GM18511 (cell line): ENCODE data around the gene RPH3AL.
"Not testable (repeated sequence)": the region's sequence is repeated elsewhere in the genome, so short reads cannot be mapped to it uniquely, and the experiment has no call there.

ENCODE experiments used
- ATAC-seq: cut with Tn5 transposase; IDR thresholded peaks from one replicate; pipeline ENCODE4 v1.9.1; 2021; ENCODE audit warnings: mild to moderate bottlenecking, moderate library complexity; ENCODE audit not compliant: unreplicated experiment

Gene RPH3AL

DNA sequence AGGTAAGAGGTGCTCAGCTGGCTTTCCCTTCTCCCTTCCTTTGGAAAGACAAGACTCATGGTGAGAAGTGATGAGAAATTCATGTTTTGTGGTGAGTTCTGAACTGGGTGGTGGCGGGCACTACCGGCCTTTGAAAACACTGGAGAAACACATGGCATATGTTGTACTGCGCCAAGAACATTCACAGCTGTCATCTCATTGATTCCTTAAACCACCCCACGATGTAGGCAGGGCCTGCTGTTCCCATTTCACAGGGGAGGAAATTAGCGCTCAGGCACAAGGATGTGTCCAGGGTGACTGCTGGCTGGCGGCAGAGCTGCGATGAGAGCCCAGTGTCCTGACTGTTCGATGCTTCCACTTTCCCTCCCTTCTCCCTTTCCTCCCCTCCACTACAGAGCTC is 169.6 kb downstream of the RPH3AL start:
- no peak for ATAC-seq

DNA sequence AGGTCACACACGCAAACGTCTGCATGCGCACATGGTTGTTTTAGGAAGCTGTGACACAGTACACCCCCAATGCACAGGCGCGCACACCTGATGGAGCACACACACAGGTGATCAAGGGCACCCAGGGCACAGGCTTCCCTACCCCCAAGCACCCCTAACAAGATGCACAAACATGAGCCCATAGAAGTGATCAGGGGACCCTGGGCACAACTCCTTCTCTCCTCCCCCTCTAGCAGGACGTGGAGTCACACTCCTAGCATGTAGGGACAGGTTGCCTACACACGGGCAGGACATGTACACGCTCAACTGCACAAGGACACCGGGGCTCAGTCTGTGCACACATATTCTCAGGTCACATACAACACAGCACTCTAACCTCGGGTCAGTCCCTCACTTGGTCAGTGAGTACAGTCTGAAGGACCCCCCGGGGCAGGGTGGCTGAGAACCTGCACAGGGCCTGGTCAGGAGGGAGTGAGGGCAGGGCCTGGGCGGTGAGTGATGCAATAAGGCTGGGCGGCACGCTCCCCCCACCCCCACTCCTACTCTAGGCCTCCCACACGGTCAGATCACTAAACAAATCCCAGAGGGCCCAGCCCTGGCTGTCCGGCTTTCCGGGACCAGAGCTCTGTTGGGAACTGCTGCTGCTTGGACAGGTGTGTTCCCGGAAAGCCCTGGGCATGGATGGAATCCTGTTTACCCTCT is 170.4 kb downstream of the RPH3AL start:
- no peak for ATAC-seq

DNA sequence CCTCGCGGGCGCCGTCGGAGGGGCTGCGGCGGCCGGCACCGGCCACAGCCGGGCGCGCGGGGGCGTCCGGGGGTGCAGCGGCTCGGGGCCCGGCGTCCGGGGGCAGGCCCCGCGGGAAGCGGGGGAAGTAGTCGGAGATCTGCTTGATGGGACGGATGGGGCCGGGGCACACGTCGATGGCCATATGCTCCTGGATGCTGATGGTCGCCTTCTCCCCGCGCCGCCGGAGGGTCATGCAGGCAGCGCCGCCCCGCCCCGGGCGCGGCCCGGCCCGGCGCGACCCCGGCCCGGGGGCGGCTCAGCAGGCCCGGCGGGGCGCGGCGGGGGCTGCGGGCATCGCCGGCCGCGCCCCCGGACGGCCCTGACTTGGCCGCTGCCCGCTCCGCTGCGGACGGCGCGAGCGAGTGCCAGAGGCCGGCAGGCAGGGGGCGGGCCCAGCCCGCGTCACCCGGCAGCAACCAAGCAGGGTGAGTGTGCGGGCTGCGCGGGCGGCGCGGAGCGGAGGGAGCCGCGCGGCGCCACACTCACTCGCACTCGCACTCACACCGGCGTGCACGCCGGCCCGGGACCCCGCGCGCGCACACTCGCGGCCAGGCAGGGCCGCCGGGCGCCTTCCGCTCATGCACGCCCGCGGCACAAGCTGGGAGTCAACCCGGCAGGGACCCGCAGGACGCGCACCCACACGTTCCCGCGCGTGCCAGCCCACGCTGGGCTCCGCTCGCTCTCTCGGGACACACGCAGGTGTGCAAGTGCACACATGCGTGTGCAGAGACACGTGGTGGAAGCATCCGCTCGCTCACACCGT is 171.2 kb downstream of the RPH3AL start, which contains the start of gene DOC2B:
Gene DOC2B (minus strand): TSS at position 406 of the 805 bp plus-strand sequence. CDS start 171 bp downstream, at position 235.
- no peak for ATAC-seq

DNA sequence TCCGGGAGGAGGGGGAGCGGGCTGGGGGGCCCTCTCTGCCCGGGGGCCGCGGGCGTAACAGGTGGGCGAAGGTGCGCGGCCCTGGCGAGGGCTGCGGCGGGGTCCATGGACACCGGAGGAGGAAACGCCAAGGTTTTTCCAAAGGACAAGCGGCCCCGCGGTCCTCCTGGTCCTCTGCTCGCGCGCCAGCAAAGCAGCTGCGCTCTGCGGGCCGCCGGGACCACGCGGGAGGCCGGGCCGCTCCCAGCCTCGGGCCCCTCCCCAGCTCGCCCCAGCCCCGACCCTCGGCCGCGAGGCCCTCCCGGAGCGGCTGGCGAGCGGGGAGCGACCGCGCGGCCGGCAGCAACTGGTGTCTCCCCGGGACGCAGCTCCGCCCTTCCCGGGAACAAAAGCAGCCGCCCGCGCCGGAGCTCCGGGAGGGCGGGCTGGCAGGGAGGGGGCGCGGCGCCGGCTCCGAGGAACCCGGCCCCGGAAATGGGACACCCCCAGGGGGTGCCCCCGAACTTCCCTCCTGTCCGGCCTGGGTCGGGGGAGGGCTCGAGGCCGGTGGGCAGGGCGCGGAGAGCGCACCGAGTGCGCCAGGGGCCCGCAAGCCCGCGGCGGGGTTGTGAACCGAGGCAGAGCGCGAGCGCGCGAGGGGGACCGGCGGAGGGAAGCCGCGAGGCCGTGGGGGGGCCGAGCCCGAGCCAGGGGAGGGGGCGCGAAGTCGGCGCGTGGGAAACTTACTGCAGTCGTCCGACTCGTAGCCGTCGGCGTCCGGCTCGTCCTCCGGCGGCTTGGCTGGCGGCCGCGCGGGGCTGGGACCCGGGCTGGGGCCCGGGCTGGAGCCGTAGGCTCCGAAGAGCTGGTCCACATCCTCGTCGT is 172.0 kb downstream of the RPH3AL start:
- ATAC-seq, result no peak

DNA sequence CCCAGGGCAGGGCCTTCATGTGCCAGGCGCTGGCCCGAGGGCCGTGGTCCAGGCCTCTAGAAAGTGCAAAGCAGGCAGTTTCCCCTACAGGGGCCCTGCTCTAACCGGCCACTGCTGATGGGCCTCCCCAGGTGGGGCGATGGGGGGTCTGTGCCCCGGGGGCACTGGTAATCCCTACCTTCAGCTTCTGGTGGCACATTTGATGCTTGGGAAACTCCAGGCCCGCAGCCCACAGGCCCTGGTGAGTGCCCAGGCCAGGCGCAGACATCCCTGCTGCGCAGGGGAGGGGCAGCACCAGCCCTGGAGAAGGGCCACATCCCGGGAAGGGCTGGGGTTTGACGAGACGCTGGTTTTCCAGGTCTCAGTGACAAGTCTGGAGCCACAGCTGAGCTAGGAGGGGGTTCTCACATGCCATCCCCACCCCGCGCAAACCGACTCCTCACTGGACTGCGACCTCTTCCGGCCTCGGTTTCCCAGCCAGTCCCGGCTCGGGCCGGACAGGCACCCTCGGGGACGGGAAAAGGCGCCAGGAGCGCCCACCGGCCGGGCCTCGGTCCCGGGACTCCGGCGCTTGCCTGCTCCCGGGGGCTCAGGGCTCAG is 172.7 kb downstream of the RPH3AL start:
- no peak for ATAC-seq

DNA sequence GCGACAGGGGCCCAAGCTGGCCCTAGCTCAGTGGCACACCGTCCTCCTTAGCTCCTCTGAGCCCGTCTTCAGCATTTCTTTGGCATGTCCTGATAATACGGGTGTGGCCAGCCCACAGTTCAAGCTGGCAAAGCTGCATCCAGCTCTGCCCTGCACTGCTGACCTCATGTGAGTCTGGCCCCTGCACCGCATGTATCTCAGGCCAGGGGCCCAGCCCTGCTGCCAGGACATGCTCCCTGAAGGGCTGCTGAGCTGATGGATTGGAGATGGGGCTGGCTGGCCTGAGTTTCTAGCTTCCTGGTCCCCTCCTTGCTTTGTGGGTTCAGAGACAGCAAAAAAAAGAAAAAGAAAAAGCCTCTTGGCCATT is 173.6 kb downstream of the RPH3AL start:
- ATAC-seq, result no peak

DNA sequence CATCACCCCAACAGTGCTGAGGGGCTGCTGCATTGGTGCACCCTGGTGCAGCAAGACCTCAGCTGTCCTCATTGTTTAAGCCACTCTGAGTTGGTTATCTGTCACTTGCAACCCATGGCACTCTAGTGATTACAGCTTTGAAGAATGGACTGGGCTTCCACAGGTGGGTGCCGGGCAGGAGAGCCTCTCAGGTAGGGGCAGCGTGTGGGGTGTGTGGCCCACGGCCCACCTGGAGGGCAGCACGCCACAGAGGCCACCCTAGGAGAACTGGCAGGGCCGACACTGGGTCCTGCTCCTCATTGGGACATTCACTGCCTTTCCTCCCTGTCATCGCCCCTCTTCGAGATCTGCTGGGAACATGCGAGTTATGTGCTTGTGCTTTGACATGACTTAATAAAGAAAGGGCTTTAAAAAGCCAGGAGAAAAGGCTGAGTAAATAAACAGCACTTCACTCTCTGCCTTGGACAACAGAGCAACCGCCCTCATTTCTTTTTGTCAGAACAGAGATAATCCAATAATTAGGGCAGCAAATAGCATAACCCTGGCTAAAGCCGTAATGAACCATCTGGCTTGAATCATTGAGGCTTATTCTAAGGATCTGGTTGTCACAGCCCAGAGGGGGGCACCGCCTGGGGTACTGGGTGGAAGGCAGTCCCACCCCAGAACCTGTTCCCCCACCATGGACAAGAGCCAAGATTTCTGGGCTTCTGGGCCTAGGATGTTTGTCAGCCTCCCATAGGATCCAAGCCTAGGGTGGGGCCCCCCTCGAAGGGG is 174.1 kb downstream of the RPH3AL start:
- no peak for ATAC-seq

DNA sequence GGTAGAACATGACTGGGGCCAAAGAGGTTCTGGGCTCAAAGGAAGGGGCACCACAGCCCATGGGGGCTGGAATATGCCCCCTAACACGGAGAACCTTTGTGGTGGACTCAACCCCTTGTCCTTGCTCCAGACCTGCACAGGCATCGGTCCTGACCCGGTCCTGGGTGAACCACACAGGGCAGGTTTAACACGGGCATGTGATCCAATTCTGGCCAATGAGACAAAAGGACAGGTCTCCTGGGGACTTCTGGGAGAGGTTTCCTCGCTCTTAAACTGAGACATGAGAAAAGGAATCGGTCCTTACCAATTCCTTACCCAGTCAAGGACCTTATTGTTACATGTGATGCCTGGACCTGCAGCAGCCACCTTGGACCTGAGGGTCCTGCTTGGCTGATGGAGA is 174.8 kb downstream of the RPH3AL start:
- ATAC-seq, result no peak

DNA sequence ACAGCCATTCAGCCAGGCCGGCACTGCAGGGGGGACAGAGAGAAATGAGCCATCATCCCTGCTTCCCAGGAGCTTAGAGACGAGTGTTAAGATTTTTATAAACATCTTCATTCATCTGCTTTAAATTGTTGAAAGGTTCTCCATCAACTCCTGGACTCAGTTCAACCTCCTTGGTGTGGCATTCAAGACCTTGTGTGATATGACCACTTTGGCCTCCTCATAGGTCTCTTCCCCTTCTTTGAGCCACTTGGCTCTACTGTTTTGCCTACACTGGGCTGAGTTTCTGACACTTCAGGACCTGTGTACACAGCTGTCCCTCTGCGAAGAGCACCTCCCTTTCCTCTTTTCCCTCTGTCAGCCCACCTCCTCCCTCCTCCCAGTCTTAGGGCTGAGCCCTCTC is 175.5 kb downstream of the RPH3AL start:
- ATAC-seq, result no peak

DNA sequence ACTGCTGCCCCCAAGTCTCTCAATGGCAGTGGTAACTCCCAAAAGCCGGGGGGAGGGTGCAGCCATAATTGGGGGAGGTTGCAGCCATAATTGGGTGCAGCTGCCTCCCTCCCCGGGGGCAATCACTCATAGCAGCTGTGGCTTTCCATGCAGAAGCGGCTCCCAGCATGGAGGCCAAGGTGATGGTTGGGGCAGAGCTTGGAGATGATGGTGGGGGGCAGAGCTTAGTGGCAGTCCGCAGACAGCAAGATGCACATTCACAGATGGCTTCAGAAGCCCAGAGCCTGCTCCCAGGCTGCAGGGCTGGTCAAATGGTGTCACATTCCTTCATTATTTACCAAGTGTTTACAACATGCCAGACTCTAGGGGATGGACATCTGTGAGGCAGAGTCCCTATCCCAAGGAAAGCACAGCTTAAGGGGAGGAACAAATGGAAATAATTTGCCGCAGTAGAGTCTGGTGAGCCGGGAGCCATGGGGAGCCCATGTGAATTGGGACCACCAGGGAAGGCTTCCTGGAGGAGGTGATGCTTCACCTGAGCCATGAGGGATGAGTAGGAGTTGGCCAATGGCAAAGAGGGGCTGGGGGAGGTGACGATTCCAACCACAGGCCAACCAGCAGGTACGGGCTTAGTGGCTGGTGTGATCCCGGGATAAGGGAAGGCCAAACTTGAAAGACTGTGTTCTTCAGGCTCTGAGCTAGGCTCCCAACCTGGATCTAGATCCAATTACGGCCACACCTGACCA is 179.3 kb downstream of the RPH3AL start:
- ATAC-seq, result no peak

DNA sequence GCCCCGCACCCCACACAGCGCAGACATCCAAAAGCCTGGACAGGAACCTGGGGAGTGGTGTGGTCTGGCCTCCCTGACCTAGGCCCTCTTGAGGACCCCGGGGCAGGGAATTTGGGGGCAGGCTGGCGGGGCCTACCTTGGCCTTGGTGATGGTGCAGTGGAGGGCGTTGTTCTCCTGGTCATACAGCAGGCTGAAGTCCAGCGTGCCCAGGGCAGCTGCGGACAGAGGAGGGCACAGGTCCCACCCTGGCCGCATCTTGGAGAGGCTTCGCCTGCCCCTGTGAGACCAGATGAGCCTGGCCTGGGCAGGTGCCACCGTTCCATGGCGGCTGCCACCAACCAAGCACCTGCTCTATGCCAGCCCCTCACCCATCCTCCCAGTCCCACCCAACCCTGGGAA is 180.2 kb downstream of the RPH3AL start:
- ATAC-seq, result no peak

DNA sequence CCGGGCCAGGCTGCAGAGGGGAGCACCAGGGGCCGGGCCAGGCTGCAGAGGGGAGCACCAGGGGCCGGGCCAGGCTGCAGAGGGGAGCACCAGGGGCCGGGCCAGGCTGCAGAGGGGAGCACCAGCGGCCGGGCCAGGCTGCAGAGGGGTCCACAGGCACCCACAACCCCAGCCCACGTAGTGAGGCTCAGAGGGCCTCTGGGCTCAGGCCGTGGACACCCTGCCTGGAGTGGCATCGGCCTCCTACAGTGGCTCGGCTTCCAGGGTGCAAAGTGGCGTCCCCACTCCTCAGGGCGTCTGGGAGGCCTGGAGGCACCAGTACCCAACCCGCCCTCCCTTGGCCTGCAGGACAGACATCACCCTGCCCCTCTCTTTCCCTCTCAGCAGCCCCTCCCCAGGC is 180.7 kb downstream of the RPH3AL start:
- ATAC-seq, result no peak

DNA sequence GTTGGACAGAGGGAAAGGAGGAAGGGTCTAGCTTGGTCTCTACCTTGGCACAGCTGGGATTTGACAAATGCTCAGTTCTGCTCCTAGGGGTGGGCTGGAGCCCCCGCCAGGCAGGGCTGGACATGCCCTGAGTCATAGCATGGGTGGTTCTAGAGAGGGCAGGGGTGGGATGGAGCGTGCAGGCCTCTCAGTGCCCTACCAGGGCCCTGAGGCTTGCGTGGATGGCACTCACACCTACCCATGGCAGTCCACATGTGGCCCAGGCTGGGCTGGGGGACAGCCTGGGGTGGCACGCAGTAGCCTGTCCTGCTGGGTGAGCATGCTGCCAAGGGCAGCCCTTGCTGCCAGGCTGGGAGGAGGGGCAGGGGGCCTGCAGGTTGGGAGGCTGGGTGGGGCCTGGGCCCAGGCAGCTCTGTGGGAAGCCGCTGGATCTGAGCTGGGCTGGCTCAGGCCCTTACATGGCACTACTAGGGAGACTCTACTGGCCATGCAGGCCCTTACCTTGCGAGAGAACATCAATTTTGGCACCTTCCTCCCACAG is 182.4 kb downstream of the RPH3AL start:
- ATAC-seq, result no peak

DNA sequence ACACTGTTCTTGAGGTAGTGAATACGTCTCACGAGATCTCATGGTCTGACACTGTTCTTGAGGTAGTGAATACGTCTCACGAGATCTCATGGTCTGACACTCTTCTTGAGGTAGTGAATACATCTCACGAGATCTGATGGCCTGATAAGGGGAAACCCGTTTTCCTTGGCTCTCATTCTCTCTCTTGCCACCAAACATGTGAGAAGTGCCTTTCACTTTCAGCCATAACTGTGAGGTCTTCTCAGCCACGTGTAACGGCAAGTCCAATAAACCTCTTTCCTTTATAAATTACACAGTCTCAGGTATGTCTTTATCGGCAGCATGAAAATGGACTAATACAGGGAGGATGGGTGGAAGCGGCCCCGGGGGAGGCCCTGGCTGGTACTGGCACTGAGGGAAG is 184.0 kb downstream of the RPH3AL start:
- ATAC-seq, result not testable (repeated sequence)

DNA sequence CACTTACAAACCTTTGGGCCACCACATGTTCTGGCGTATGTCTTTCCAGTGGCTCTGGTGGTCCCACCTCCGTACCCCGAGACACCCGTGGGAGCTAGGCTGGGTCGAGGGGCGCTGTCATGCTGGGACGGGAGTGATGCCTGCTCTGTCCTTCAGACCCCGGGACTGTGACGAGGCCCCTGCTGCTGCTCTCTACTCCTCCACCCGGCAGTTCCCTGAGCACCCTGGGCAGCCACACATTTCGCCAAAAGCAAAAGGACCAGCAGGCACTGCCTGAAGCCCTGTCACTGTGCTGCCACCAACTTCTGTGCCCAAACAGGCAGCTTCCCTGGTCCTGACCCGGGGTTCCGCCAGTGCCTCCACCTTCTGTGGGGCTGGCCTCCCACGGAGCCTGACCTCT is 186.7 kb downstream of the RPH3AL start:
- ATAC-seq, result no peak

DNA sequence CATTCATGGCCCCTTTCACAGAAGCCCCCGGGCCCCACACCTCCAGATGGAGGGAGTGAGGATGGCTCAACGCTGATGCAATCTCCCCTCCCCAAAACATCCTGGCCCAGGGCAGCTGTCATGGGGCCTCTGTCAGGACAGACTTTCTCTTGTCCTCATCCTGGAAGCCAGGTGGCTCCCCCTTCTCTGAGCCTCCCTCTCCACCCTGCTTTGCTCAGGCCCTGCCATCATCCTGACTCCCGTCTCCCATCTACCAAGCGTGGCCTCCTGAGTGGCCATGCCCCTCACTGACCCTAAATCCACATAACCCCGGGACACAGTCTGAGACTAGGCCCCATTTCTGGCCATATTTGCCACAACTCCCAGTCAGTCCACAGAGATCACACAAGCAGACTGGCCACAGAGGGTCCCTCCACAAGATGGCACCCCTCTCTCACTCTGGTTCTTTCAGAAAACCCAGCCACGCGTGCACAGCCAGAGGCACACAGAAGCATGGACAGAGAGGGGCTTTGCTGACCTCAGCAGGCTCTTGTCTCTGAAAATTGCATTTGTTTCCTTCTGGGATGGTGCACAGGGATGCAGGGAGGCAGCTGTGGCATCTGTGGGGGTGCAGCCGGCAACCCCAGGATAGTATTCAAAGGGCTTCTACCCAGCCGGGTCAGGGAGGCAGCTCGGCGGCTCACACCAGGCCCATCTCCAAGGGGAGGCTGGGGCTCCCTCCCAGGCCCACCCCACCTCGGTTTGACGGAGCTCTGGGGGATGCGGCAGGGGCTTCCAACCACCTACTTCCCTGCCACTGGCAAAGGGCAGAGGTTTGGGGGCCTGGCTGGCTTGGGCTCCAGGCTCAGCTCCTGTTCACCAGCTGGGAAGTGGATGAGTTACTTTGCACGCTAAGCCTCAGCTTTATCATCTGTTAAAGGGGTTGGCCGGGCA is 188.0 kb downstream of the RPH3AL start:
- ATAC-seq, result no peak

DNA sequence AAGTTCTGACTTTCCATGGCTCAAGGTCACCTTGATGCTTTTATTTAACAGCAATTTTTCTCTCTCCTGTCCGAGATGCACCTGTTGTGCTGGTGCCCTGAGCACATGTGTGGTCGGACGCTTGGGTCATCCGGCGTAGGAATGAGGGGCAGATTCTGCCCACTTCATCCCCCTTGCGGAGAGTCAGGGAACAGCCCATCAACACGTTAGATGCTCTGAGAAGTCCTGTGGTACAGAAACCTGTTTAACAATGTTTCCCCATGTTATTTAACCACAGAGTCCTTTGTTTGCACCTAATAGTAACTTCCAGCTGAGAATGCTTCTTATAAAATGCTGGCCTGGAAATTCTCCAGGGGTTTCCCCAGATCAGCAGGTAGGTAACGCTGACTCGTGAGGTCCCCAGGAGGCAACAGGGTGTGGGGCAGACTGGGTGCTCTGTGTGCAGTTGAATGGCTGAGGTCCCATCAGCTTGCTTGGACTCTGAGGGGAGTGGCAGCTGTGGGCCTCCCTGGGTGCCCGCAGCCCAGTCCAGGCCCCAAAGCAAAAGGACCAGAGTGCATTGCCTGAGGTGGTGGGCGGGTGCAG is 189.0 kb downstream of the RPH3AL start:
- no peak for ATAC-seq

DNA sequence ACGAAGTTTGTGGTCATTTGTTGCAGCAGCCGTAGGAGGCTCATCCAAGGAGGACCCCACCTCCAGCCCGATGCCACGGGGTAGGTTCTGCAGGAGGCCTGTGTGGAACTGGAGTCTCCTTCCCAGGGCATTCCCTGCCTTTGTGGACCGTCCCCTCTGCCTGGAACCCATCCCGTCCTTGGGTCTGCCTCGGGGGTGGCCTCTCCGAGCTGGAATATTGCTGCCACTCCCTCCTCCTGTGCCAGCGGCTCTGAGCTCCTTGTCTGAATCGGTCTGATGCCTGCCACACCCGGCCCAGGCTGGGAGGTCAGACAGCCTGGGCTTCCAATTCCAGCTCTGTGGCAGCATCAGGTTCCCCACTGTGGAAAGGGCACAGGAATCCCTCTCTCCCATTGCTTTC is 189.9 kb downstream of the RPH3AL start:
- ATAC-seq, result no peak
